HL-60/S4 treated with retinoic acid at 250 ng/mL for 4 days and 3 days (cell line): ENCODE measurements around the gene MFAP1.
"Not testable (repeated sequence)": the region's sequence is repeated elsewhere in the genome, so short reads cannot be mapped to it uniquely, and the experiment has no call there.

Source experiments
- in situ Hi-C: fragments of 300-500 bp; cut with MboI; formaldehyde crosslinking; loops from 2 replicates; pipeline ENCODE4 v1.7.0; 2022; ENCODE audit warnings: low sequenced_read_pairs

Gene MFAP1

GRCh38 chr15:43824302-43825246 is at the start of gene MFAP1:
MFAP1 (minus strand) TSS chr15:43824690; CDS start chr15:43824569, 121 bp downstream.
- in situ Hi-C loops = no loop called here

GRCh38 chr15:43873651-43874050 is 49.2 kb upstream of the MFAP1 start:
- in situ Hi-C loops = no loop called here

GRCh38 chr15:43872416-43873020 is 48.0 kb upstream of the MFAP1 start:
- in situ Hi-C loops = no loop called here

GRCh38 chr15:43871835-43872234 is 47.3 kb upstream of the MFAP1 start:
- in situ Hi-C loops = no loop called here

- in situ Hi-C loops = no loop called here
These were observed 43.9 kb upstream of the MFAP1 start for GRCh38 chr15:43868406-43868805.

GRCh38 chr15:43867096-43867495 is 42.6 kb upstream of the MFAP1 start:
- in situ Hi-C loops = no loop called here

GRCh38 chr15:43866636-43867035 is 42.1 kb upstream of the MFAP1 start:
- in situ Hi-C loops = not testable (repeated sequence)

- in situ Hi-C loops = no loop called here
These were observed 35.1 kb upstream of the MFAP1 start for GRCh38 chr15:43859546-43859945.

GRCh38 chr15:43854801-43855200 is 30.3 kb upstream of the MFAP1 start:
- in situ Hi-C loops = no loop called here

GRCh38 chr15:43852607-43853006 is 28.1 kb upstream of the MFAP1 start:
- in situ Hi-C loops = no loop called here

GRCh38 chr15:43851251-43851650 is 26.8 kb upstream of the MFAP1 start:
- in situ Hi-C loops = no loop called here

GRCh38 chr15:43845421-43845820 is 20.9 kb upstream of the MFAP1 start:
- in situ Hi-C loops = no loop called here

- in situ Hi-C loops = not testable (repeated sequence)
These were observed 8.0 kb upstream of the MFAP1 start for GRCh38 chr15:43832485-43832884.

- in situ Hi-C loops = not testable (repeated sequence)
These were observed 7.1 kb upstream of the MFAP1 start for GRCh38 chr15:43831519-43832052.

- in situ Hi-C loops = not testable (repeated sequence)
These were observed 6.3 kb upstream of the MFAP1 start for GRCh38 chr15:43830691-43831275.

GRCh38 chr15:43829951-43830540 is 5.6 kb upstream of the MFAP1 start:
- in situ Hi-C loops = not testable (repeated sequence)

- in situ Hi-C loops = no loop called here
These were observed 3.7 kb upstream of the MFAP1 start for GRCh38 chr15:43828061-43828657.

GRCh38 chr15:43826508-43827341 is 2.2 kb upstream of the MFAP1 start, which contains the start of gene WDR76:
WDR76 (plus strand) TSS chr15:43827002; CDS start chr15:43827033, 31 bp downstream.
- in situ Hi-C loops = no loop called here

GRCh38 chr15:43826029-43826507 is 1.6 kb upstream of the MFAP1 start:
- in situ Hi-C loops = no loop called here

- in situ Hi-C loops = not testable (repeated sequence)
These were observed 815 bp upstream of the MFAP1 start for GRCh38 chr15:43825305-43825704.
